GM12875 (cell line): ENCODE results near the gene EPGN.

Experiments
- H3K4me3 ChIP-seq: one replicate; pipeline ENCODE4 v1.5.1; 2011; ENCODE audit warnings: low read depth, low read length, control low read depth
- CTCF ChIP-seq: IDR thresholded peaks from 2 replicates; pipeline ENCODE4 v1.5.1; 2011; ENCODE audit warnings: low read depth, mild to moderate bottlenecking, control low read depth, inconsistent platforms, low read length, moderate library complexity, borderline replicate concordance; ENCODE audit not compliant: insufficient read depth

The EPGN gene

DNA sequence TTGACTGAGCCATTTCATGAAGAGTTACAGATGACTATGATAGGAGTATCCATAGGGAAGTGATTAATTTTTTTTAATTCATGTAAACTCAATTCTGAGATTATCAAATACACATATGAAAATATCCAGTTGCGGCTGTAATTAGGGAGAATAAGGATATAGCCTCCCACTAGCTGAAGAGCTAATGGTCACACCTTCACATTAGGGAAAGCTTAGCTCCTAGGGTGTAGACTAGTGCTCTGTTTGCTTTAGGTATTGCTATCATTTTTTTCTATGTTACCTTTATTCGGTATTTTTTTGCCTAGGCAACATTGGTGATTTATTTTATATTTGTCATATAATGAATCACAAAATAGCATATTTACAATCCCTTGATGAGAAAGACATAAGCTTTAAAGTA is 39.6 kb upstream of the EPGN start:
- no peak for TF ChIP-seq CTCF
- no peak overlapping the region for H3K4me3 ChIP-seq

DNA sequence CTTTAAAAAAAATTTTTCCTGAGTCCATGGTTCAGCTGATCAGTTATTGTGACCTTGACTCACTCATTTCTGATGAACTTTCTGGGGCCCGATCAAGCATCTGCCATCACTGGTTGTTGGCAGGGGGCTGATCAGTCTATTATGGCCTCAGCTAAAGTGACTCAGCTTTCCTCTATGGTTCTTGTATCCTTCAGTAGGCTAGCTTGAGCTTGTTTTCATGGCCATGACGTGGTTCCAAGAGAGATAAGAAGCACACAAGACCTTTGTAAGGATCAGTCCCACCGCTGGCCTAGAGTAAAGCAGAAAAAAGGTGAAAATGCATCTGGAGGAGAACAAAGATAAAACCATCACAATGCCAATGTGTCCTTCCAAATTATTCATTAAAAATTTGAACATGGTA is 29.8 kb upstream of the EPGN start:
- no peak for TF ChIP-seq CTCF
- H3K4me3 ChIP-seq = no peak overlapping the region

- TF ChIP-seq CTCF = no peak
- no peak overlapping the region for H3K4me3 ChIP-seq
Observed at GRCh38 chr4:74279716-74280115, 28.6 kb upstream of the EPGN start.

DNA sequence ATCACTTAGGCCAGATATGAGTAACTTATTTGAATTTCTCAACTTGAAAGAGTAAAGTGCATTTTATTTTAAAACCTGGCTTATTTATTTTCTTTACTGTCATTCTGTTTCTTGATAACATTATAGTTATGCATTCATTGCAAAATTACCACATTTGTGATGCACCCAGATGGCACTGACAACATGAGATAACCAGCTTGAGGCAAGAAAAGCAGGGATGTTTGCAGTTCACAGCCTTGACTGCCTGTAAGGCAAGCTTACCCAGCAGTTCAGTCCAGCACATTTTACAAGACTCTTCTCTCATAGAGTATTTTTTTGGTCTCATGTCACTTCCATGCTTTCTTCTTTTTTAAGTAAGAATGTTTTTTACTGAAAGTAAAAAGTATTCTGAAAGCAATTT is 25.3 kb upstream of the EPGN start:
- TF ChIP-seq CTCF = no peak
- no peak overlapping the region for H3K4me3 ChIP-seq

DNA sequence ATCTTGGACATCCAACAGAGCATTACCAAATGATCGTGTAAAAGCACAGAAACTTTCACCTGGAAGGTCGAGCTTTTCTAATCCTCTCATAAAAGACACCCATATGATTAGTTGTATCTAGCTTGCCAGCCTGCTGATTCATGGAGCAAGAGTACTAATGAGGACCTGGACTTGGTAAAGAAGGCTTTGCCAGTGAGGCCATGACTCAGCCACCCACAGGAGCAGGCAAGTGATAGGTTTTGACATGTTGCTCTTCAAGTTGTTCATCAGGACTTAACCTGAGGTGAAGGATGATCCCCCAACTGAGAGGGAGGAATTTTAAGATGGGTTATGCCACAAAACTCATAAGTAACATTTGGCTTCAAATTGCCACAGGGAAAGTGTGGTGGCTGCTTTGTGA is 24.7 kb upstream of the EPGN start:
- no peak overlapping the region for H3K4me3 ChIP-seq
- TF ChIP-seq CTCF = no peak

DNA sequence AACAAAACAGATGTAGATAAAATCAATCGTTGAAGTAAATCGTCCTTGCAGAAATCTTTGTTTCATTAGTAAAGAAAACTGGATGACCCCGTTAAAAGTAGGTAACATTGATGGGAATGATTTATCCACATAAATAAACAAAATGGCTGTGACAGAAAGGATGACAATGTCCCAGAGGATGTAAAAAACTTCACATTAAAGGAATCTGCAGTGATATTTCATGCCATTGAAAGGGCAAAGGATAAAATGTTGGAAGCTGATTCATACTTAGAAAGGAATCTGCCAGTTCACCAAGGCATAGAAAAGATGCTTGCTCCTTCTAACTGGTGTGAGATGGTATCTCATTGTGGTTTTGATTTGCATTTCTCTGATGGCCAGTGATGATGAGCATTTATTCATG is 24.2 kb upstream of the EPGN start:
- H3K4me3 ChIP-seq = no peak overlapping the region
- no peak for TF ChIP-seq CTCF

- TF ChIP-seq CTCF = no peak
Observed at GRCh38 chr4:74287164-74287563, 21.1 kb upstream of the EPGN start.

More at GRCh38 chr4:74287164-74287563, 21.1 kb upstream of the EPGN start:
- no peak overlapping the region for H3K4me3 ChIP-seq
